Activated CD4-positive, alpha-beta T cell treated with anti-CD3 and anti-CD28 coated beads for 36 hours (primary cell): ENCODE data around the gene ADAR. TPM values are rescaled to one million over a fixed set of nuclear protein-coding genes. Genes with fewer than 3 reads are reported as not detected.

Experiments used
- ATAC-seq: fragments of 200-7000 bp; cut with Tn5 transposase; one replicate; pipeline ENCODE4 v1.10.0; 2021; ENCODE audit warnings: mild to moderate bottlenecking, moderate library complexity
- CTCF ChIA-PET: fragments of 350-600 bp; sonication (Branson Sonifier 250); formaldehyde crosslinking; loops from one replicate; lab custom pipeline; 2021; ENCODE audit warnings: antibody characterized with exemption; lab: Charles Lee
- POLR2A ChIA-PET: fragments of 350-600 bp; sonication (Branson Sonifier 250); formaldehyde crosslinking; loops from one replicate; lab custom pipeline; 2021; ENCODE audit warnings: antibody characterized with exemption, inconsistent platforms; lab: Charles Lee
- DNase-seq: peaks from one replicate; pipeline ENCODE4 v3.0.0-alpha.2; 2020
- H3K27ac Mint-ChIP-seq: one replicate; pipeline ENCODE4 v1.8.0; 2021; ENCODE audit warnings: mixed read lengths
- H3K27me3 Mint-ChIP-seq: one replicate; pipeline ENCODE4 v1.8.0; 2021; ENCODE audit warnings: mixed read lengths
- H3K36me3 Mint-ChIP-seq: one replicate; pipeline ENCODE4 v1.8.0; 2021; ENCODE audit warnings: low read depth, mixed read lengths
- H3K4me1 Mint-ChIP-seq: one replicate; pipeline ENCODE4 v1.8.0; 2021; ENCODE audit warnings: mixed read lengths
- H3K4me3 Mint-ChIP-seq: one replicate; pipeline ENCODE4 v1.8.0; 2021; ENCODE audit warnings: mild to moderate bottlenecking, moderate library complexity, mixed read lengths
- H3K9me3 Mint-ChIP-seq: one replicate; pipeline ENCODE4 v1.8.0; 2021; ENCODE audit warnings: low read depth, mixed read lengths
- intact Hi-C, 2 experiments: fragments of 100-400 bp; cut with DNase I in 1 of 2; cut with micrococcal nuclease in 1 of 2; formaldehyde crosslinking; loops; one replicate each; pipeline versions ENCODE4 v1.14.2 to v1.15.1; 2022 to 2024; cut with DNase I, micrococcal nuclease
- total RNA-seq, 2 experiments: library from RNA; stranded (reverse); gene quantifications; one replicate each; pipeline ENCODE4 v1.2.3, GENCODE V29; 2021

The ADAR gene
- total RNA-seq, 2 experiments from 2014 or later, result 310 to 332 TPM

- intact Hi-C loops, result loop anchor here (5.0 kb wide), 2 partner anchors 200 to 400 kb away; partner anchors contain the start of gene PBXIP1 (in 1 of the 2)
- CTCF ChIA-PET, result interaction anchor here (1.0 to 4.0 kb wide), 3 partner anchors 11 to 78 kb away, joined by 3 to 22 read pairs (median 3); no protein-coding TSS in a partner anchor
- H3K36me3 Mint-ChIP-seq, result peaks cover 36% of the 10 kb centered on the region
Measured at GRCh38 chr1:154557248-154557938, 50.6 kb downstream of the ADAR start.

GRCh38 chr1:154556422-154556821 is 51.6 kb downstream of the ADAR start:
- peaks cover 20% of the 10 kb centered on the region for H3K4me1 Mint-ChIP-seq
- intact Hi-C loops, result loop anchor here (5.0 kb wide), 2 partner anchors 201 to 401 kb away; partner anchors contain the start of gene PBXIP1 (in 1 of the 2)
- no peak for DNase-seq
- H3K9me3 Mint-ChIP-seq, result no peaks in the 10 kb centered on the region
- POLR2A ChIA-PET, result no interaction called here
- no peaks in the 10 kb centered on the region for H3K27me3 Mint-ChIP-seq
- peaks cover 39% of the 10 kb centered on the region for H3K36me3 Mint-ChIP-seq
- peak overlapping the region; percentile 34 for H3K27ac Mint-ChIP-seq
- no peak for ATAC-seq
- CTCF ChIA-PET, result interaction anchor here (1.3 to 4.0 kb wide), 2 partner anchors 10 to 77 kb away, joined by 3 to 22 read pairs; no protein-coding TSS in a partner anchor
- peak overlapping the region; percentile 93 for H3K4me3 Mint-ChIP-seq

More at GRCh38 chr1:154557248-154557938, 50.6 kb downstream of the ADAR start:
- Mint-ChIP-seq H3K9me3 (no peaks in the 10 kb centered on the region), H3K27me3 (no peaks in the 10 kb centered on the region), H3K4me1 (peaks cover 20% of the 10 kb centered on the region), H3K4me3 (peak overlapping the region; percentile 93), H3K27ac (peak overlapping the region; percentile 90)
- ATAC-seq (no peak), DNase-seq (no peak)
- POLR2A ChIA-PET, result interaction anchor here (0.7 kb wide), 1 partner anchor 60 kb away, joined by 3 read pairs; no protein-coding TSS in a partner anchor

GRCh38 chr1:154553056-154554030 is 54.6 kb downstream of the ADAR start:
- intact Hi-C loops, result no loop called here
- H3K9me3 Mint-ChIP-seq, result no peaks in the 10 kb centered on the region
- H3K4me1 Mint-ChIP-seq, result peaks cover 19% of the 10 kb centered on the region
- no peaks in the 10 kb centered on the region for H3K27me3 Mint-ChIP-seq
- ATAC-seq, result no peak
- peaks cover 52% of the 10 kb centered on the region for H3K36me3 Mint-ChIP-seq
- CTCF ChIA-PET, result interaction anchor here (0.6 to 3.9 kb wide), 8 partner anchors 8 to 328 kb away, joined by 3 to 29 read pairs (median 4); no protein-coding TSS in a partner anchor
- peak overlapping the region; percentile 4 for H3K27ac Mint-ChIP-seq
- no peak overlapping the region for H3K4me3 Mint-ChIP-seq
- POLR2A ChIA-PET, result no interaction called here
- DNase-seq, result no peak

GRCh38 chr1:154552036-154552435 is 56.0 kb downstream of the ADAR start:
- Mint-ChIP-seq H3K9me3 (no peaks in the 10 kb centered on the region), H3K36me3 (peaks cover 45% of the 10 kb centered on the region), H3K4me3 (no peak overlapping the region), H3K27ac (peak overlapping the region; percentile 29), H3K4me1 (peaks cover 22% of the 10 kb centered on the region), H3K27me3 (no peaks in the 10 kb centered on the region)
- intact Hi-C loops, result no loop called here
- ATAC-seq, result no peak
- CTCF ChIA-PET, result interaction anchor here (1.5 to 3.9 kb wide), 2 partner anchors 72 to 85 kb away, joined by 9 to 29 read pairs; no protein-coding TSS in a partner anchor
- DNase-seq, result no peak
- POLR2A ChIA-PET, result no interaction called here

- Mint-ChIP-seq H3K36me3 (peaks cover 45% of the 10 kb centered on the region), H3K4me1 (peaks cover 18% of the 10 kb centered on the region), H3K27ac (no peak overlapping the region), H3K4me3 (no peak overlapping the region), H3K27me3 (no peaks in the 10 kb centered on the region), H3K9me3 (no peaks in the 10 kb centered on the region)
- DNase-seq (no peak), ATAC-seq (no peak)
- ChIA-PET POLR2A (no interaction called here), CTCF (interaction anchor here (3.9 kb wide), 1 partner anchor 71 kb away, joined by 29 read pairs; no protein-coding TSS in a partner anchor)
- intact Hi-C loops, result no loop called here
Measured at GRCh38 chr1:154551474-154551873, 56.5 kb downstream of the ADAR start.

- peaks cover 37% of the 10 kb centered on the region for H3K36me3 Mint-ChIP-seq
- intact Hi-C loops, result no loop called here
Measured at GRCh38 chr1:154550657-154551056, 57.3 kb downstream of the ADAR start.

GRCh38 chr1:154550070-154550469 is 57.9 kb downstream of the ADAR start:
- H3K27me3 Mint-ChIP-seq, result no peaks in the 10 kb centered on the region
- DNase-seq (no peak), ATAC-seq (no peak)
- ChIA-PET POLR2A (no interaction called here), CTCF (interaction anchor here (0.7 to 3.1 kb wide), 5 partner anchors 53 to 510 kb away, joined by 3 to 16 read pairs (median 3); no protein-coding TSS in a partner anchor)
- H3K27ac Mint-ChIP-seq, result no peak overlapping the region
- peaks cover 9% of the 10 kb centered on the region for H3K4me1 Mint-ChIP-seq
- H3K4me3 Mint-ChIP-seq, result no peak overlapping the region
- intact Hi-C loops, result no loop called here
- peaks cover 31% of the 10 kb centered on the region for H3K36me3 Mint-ChIP-seq
- H3K9me3 Mint-ChIP-seq, result no peaks in the 10 kb centered on the region

More at GRCh38 chr1:154550657-154551056, 57.3 kb downstream of the ADAR start:
- ATAC-seq (no peak), DNase-seq (no peak)
- Mint-ChIP-seq H3K4me3 (no peak overlapping the region), H3K9me3 (no peaks in the 10 kb centered on the region), H3K27ac (no peak overlapping the region), H3K27me3 (no peaks in the 10 kb centered on the region), H3K4me1 (peaks cover 10% of the 10 kb centered on the region)
- POLR2A ChIA-PET, result no interaction called here
- CTCF ChIA-PET, result interaction anchor here (0.7 to 3.9 kb wide), 5 partner anchors 53 to 510 kb away, joined by 3 to 29 read pairs (median 3); no protein-coding TSS in a partner anchor

- Mint-ChIP-seq H3K36me3 (peaks cover 27% of the 10 kb centered on the region), H3K27me3 (no peaks in the 10 kb centered on the region), H3K4me1 (peaks cover 9% of the 10 kb centered on the region), H3K9me3 (no peaks in the 10 kb centered on the region), H3K4me3 (no peak overlapping the region), H3K27ac (peak overlapping the region; percentile 2)
- intact Hi-C loops, result loop anchor here (5.0 to 10.0 kb wide), 3 partner anchors 194 to 362 kb away; partner anchors contain the start of gene CFAP141 (in 1 of the 2)
- no peak for DNase-seq
- ChIA-PET POLR2A (no interaction called here), CTCF (interaction anchor here (0.7 to 3.1 kb wide), 6 partner anchors 52 to 144 kb away, joined by 3 to 16 read pairs (median 4); no protein-coding TSS in a partner anchor)
- ATAC-seq, result no peak
Measured at GRCh38 chr1:154549202-154549770, 58.7 kb downstream of the ADAR start.

- Mint-ChIP-seq H3K27me3 (no peaks in the 10 kb centered on the region), H3K4me1 (peaks cover 9% of the 10 kb centered on the region), H3K27ac (no peak overlapping the region), H3K9me3 (no peaks in the 10 kb centered on the region), H3K36me3 (peaks cover 17% of the 10 kb centered on the region), H3K4me3 (no peak overlapping the region)
- DNase-seq (no peak), ATAC-seq (peak; percentile 52)
- ChIA-PET CTCF (interaction anchor here (1.8 to 3.1 kb wide), 2 partner anchors 12 to 69 kb away, joined by 13 to 16 read pairs; no protein-coding TSS in a partner anchor), POLR2A (no interaction called here)
- intact Hi-C loops, result loop anchor here (5.0 to 10.0 kb wide), 3 partner anchors 193 to 361 kb away; partner anchors contain the start of gene CFAP141 (in 1 of the 2)
Measured at GRCh38 chr1:154548028-154548427, 60.0 kb downstream of the ADAR start.

GRCh38 chr1:154547105-154547732 is 60.8 kb downstream of the ADAR start:
- ATAC-seq, result no peak
- no peaks in the 10 kb centered on the region for H3K27me3 Mint-ChIP-seq
- intact Hi-C loops, result loop anchor here (2.0 to 10.0 kb wide), 4 partner anchors 192 to 360 kb away; partner anchors contain the start of genes ATP8B2 (in 1 of the 2) and CFAP141 (in 1 of the 2)

More at GRCh38 chr1:154547105-154547732, 60.8 kb downstream of the ADAR start:
- POLR2A ChIA-PET, result no interaction called here
- peaks cover 15% of the 10 kb centered on the region for H3K36me3 Mint-ChIP-seq
- CTCF ChIA-PET, result interaction anchor here (0.6 to 2.9 kb wide), 38 partner anchors 9 to 494 kb away, joined by 3 to 115 read pairs (median 4); partner anchors contain the start of genes ATP8B2 and UBE2Q1
- H3K9me3 Mint-ChIP-seq, result no peaks in the 10 kb centered on the region
- H3K27ac Mint-ChIP-seq, result no peak overlapping the region
- DNase-seq, result no peak
- H3K4me1 Mint-ChIP-seq, result peaks cover 9% of the 10 kb centered on the region
- H3K4me3 Mint-ChIP-seq, result no peak overlapping the region
